ENCODE results near the gene ZNF277. TPM values are rescaled to one million over a fixed set of nuclear protein-coding genes. Genes with fewer than 3 reads are reported as not detected.

ZNF277 gene
- total RNA-seq, 1 experiment from 2014 or later = 19.9 TPM

DNA sequence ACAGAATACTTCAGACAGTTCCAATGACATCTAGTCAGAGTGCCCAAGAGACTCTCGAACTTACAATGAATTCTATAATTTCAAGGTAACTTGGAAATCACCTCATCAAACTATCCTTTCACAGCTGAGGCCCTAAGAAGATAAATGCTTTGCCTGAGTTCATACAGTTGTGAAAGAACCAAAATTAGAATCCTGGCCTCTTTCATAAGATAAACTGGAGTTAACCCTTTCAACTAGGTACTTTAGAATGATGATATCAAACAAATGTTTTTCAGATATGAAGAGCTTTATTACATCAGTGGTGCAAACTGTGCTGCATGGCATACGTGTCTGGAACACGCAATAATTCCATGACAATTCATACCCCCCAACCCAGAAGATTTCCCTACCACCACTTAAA lies 18.2 kb upstream of the ZNF277 start:
- Mint-ChIP-seq H3K27me3 (ENCODE audit: insufficient read depth, unreplicated experiment) (no peaks in the 10 kb centered on the region), H3K36me3 (ENCODE audit: insufficient read depth, unreplicated experiment) (no peaks in the 10 kb centered on the region), H3K9me3 (ENCODE audit: unreplicated experiment) (no peaks in the 10 kb centered on the region), H3K4me3 (ENCODE audit: unreplicated experiment) (no peak overlapping the region), H3K27ac (ENCODE audit: low read depth, unreplicated experiment) (no peak overlapping the region), H3K4me1 (ENCODE audit: insufficient read depth, unreplicated experiment) (peaks cover 32% of the 10 kb centered on the region)
- intact Hi-C loops (cut with micrococcal nuclease) = no loop called here
- no peak for DNase-seq (ENCODE audit: unreplicated experiment)
- TF ChIP-seq, protein P1, sequence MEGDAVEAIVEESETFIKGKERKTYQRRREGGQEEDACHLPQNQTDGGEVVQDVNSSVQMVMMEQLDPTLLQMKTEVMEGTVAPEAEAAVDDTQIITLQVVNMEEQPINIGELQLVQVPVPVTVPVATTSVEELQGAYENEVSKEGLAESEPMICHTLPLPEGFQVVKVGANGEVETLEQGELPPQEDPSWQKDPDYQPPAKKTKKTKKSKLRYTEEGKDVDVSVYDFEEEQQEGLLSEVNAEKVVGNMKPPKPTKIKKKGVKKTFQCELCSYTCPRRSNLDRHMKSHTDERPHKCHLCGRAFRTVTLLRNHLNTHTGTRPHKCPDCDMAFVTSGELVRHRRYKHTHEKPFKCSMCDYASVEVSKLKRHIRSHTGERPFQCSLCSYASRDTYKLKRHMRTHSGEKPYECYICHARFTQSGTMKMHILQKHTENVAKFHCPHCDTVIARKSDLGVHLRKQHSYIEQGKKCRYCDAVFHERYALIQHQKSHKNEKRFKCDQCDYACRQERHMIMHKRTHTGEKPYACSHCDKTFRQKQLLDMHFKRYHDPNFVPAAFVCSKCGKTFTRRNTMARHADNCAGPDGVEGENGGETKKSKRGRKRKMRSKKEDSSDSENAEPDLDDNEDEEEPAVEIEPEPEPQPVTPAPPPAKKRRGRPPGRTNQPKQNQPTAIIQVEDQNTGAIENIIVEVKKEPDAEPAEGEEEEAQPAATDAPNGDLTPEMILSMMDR (IDR thresholded peaks at IDR 0.05; ENCODE audit: unreplicated experiment) = no peak
- POLR2A ChIA-PET = no interaction called here
- CTCF ChIA-PET = no interaction called here
- BruUV-seq (replicated peaks) = no TSS peak

DNA sequence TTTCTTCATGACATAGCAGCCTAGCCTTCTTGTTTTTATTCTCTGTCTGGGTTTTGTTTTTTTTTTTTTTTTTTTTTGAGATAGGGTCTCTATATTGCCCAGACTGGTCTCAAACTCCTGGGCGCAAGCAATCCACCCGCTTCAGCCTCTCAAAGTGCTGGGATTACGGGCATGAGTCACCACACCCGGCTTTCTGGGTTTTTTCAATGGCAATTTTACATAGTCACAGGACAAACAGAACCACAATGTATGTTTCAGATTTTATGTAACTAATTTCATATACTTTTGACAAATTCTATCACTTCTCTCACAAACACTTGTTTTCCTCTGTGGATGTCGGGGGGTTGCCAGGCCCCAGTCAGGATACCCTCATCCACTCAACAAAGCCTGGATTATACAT lies 16.8 kb upstream of the ZNF277 start:
- POLR2A ChIA-PET = interaction anchor here (1.0 kb wide), 1 partner anchor 9 kb away, joined by 3 read pairs; no protein-coding TSS in a partner anchor
- BruUV-seq (replicated peaks) = no TSS peak
- TF ChIP-seq, protein P1 (IDR thresholded peaks at IDR 0.05; ENCODE audit: unreplicated experiment) = no peak
- H3K4me1 Mint-ChIP-seq (ENCODE audit: insufficient read depth, unreplicated experiment) = peaks cover 38% of the 10 kb centered on the region
- intact Hi-C loops (cut with micrococcal nuclease) = no loop called here
- no peak overlapping the region for H3K27ac Mint-ChIP-seq (ENCODE audit: low read depth, unreplicated experiment)
- CTCF ChIA-PET = no interaction called here
- H3K4me3 Mint-ChIP-seq (ENCODE audit: unreplicated experiment) = no peak overlapping the region
- H3K36me3 Mint-ChIP-seq (ENCODE audit: insufficient read depth, unreplicated experiment) = no peaks in the 10 kb centered on the region
- no peaks in the 10 kb centered on the region for H3K27me3 Mint-ChIP-seq (ENCODE audit: insufficient read depth, unreplicated experiment)
- no peak for DNase-seq (ENCODE audit: unreplicated experiment)
- H3K9me3 Mint-ChIP-seq (ENCODE audit: unreplicated experiment) = no peaks in the 10 kb centered on the region

DNA sequence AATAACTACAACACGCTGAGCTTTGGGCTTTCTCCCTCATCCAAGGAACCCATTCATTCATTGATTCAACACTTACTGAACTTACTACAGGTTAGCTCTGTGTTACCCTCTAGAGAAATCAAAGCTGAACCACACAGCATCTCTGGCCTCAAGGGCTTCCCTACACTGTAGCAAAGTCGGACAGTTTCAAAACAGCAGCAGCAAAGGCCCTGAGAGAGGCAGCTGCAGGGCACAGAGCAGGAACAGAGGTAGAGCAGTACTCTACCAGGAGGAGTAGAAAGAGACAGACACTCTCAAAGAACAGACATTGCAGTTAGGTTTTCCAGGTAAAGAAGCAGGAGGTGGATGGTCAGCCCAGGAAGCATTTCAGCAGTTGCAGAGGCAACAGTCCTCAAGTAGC lies 16.4 kb upstream of the ZNF277 start:
- Mint-ChIP-seq H3K36me3 (ENCODE audit: insufficient read depth, unreplicated experiment) (no peaks in the 10 kb centered on the region), H3K4me1 (ENCODE audit: insufficient read depth, unreplicated experiment) (peaks cover 38% of the 10 kb centered on the region), H3K4me3 (ENCODE audit: unreplicated experiment) (no peak overlapping the region), H3K9me3 (ENCODE audit: unreplicated experiment) (no peaks in the 10 kb centered on the region), H3K27ac (ENCODE audit: low read depth, unreplicated experiment) (no peak overlapping the region), H3K27me3 (ENCODE audit: insufficient read depth, unreplicated experiment) (no peaks in the 10 kb centered on the region)
- TF ChIP-seq, protein P1 (IDR thresholded peaks at IDR 0.05; ENCODE audit: unreplicated experiment) = no peak
- intact Hi-C loops (cut with micrococcal nuclease) = no loop called here
- no TSS peak for BruUV-seq (replicated peaks)
- no peak for DNase-seq (ENCODE audit: unreplicated experiment)
- ChIA-PET CTCF (no interaction called here), POLR2A (interaction anchor here (1.0 kb wide), 1 partner anchor 8 kb away, joined by 3 read pairs; no protein-coding TSS in a partner anchor)

DNA sequence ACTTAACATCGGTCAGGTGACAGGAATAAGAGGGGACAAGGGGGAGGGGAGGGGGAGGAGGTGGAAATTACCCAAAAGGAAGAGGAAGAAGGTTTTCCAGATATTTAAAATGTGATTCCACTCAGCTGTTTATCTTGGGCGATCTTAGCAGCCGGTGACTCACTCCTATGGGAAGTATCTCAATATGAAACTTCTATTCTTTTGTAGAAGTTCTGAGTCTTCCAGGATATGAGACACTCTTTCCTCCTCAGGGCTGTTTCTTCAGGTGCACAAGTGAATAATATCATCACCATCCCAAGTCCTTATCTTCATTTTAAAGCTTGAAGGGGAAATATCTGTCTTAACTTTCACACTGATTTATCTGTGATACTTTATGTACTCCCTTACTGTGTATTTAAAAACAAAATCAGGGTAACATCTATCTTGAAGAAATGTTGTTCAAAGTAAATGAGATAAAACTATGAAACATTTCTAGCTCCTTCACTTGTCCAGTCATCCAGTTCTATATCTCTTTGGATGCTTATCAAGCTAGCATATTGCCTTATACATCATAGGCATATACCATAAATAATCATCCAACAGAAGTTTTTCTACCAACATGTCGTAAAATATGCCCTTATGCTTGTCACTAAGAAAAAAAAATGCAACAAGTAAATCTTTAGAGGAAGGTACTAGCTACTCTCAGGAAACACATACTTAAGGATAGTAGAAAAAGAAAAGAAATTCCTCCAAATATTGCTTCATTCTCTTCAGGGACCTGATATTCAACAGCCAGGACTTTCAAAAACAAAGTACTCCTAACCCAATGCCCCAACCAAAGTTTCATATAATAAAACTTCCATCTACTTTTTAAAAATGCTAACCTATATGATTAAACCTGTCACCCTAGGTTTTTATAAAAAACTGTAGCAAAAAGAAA lies 14.0 kb upstream of the ZNF277 start:
- no peaks in the 10 kb centered on the region for H3K27me3 Mint-ChIP-seq (ENCODE audit: insufficient read depth, unreplicated experiment)
- peaks cover 24% of the 10 kb centered on the region for H3K4me1 Mint-ChIP-seq (ENCODE audit: insufficient read depth, unreplicated experiment)
- ChIA-PET CTCF (interaction anchor here (0.5 kb wide), 1 partner anchor 15 kb away, joined by 3 read pairs; no protein-coding TSS in a partner anchor), POLR2A (interaction anchor here (0.6 to 1.9 kb wide), 5 partner anchors 9 to 438 kb away, joined by 3 to 7 read pairs (median 3); partner anchors contain the start of gene IFRD1)
- peak overlapping the region; percentile 51 for H3K27ac Mint-ChIP-seq (ENCODE audit: low read depth, unreplicated experiment)
- no peaks in the 10 kb centered on the region for H3K9me3 Mint-ChIP-seq (ENCODE audit: unreplicated experiment)
- BruUV-seq (replicated peaks) = no TSS peak
- TF ChIP-seq, protein P1 (IDR thresholded peaks at IDR 0.05; ENCODE audit: unreplicated experiment) = no peak
- peak; percentile 72 for DNase-seq (ENCODE audit: unreplicated experiment)
- H3K4me3 Mint-ChIP-seq (ENCODE audit: unreplicated experiment) = no peak overlapping the region
- H3K36me3 Mint-ChIP-seq (ENCODE audit: insufficient read depth, unreplicated experiment) = no peaks in the 10 kb centered on the region
- intact Hi-C loops (cut with micrococcal nuclease) = no loop called here

Measured in MCF 10A (cell line).